Astrocyte of the spinal cord (primary cell): ENCODE measurements around the gene SUPT3H.
A peak's percentile ranks its signal among the peaks of the same experiment; 100 is the strongest.
"Not testable (repeated sequence)": the region's sequence is repeated elsewhere in the genome, so short reads cannot be mapped to it uniquely, and the experiment has no call there.

Experiments used
- DNase-seq: peaks from one replicate; pipeline ENCODE4 v3.0.0; 2011; ENCODE audit warnings: low read depth, low spot score
- H3K4me3 ChIP-seq: 2 replicates; pipeline ENCODE4 v1.5.1; 2011; ENCODE audit warnings: low read depth, mild to moderate bottlenecking, low read length, moderate library complexity
- CTCF ChIP-seq: IDR thresholded peaks from 2 replicates; pipeline ENCODE4 v1.5.1; 2012; ENCODE audit warnings: low read depth, mild to moderate bottlenecking, low read length, inconsistent platforms
- in situ Hi-C: cut with HindIII; loops from 2 replicates; pipeline ENCODE4 v1.10.0; 2017; ENCODE audit warnings: low sequenced_read_pairs

SUPT3H gene

GRCh38 chr6:45299096-45299581 is 78.6 kb downstream of the SUPT3H start:
- H3K4me3 ChIP-seq: no peak overlapping the region
- TF ChIP-seq CTCF: no peak
- in situ Hi-C loops: no loop called here
- DNase-seq: no peak

- no peak overlapping the region for H3K4me3 ChIP-seq
- in situ Hi-C loops: no loop called here
- TF ChIP-seq CTCF: no peak
- no peak for DNase-seq
Observed at GRCh38 chr6:45297320-45297719, 80.4 kb downstream of the SUPT3H start.

GRCh38 chr6:45294065-45294701 is 83.6 kb downstream of the SUPT3H start:
- H3K4me3 ChIP-seq, in situ Hi-C loops, DNase-seq: not testable (repeated sequence)

GRCh38 chr6:45293306-45293705 is 84.4 kb downstream of the SUPT3H start:
- no peak for TF ChIP-seq CTCF
- in situ Hi-C loops: no loop called here
- no peak overlapping the region for H3K4me3 ChIP-seq
- no peak for DNase-seq

GRCh38 chr6:45289751-45290514 is 87.8 kb downstream of the SUPT3H start:
- no peak for DNase-seq
- TF ChIP-seq CTCF: no peak
- in situ Hi-C loops: no loop called here
- no peak overlapping the region for H3K4me3 ChIP-seq

GRCh38 chr6:45286707-45287106 is 91.0 kb downstream of the SUPT3H start:
- in situ Hi-C loops: not testable (repeated sequence)

GRCh38 chr6:45278367-45278766 is 99.4 kb downstream of the SUPT3H start:
- TF ChIP-seq CTCF: no peak
- DNase-seq: peak; percentile 9
- H3K4me3 ChIP-seq: no peak overlapping the region
- in situ Hi-C loops: no loop called here

More at GRCh38 chr6:45286707-45287106, 91.0 kb downstream of the SUPT3H start:
- H3K4me3 ChIP-seq, DNase-seq: not testable (repeated sequence)

GRCh38 chr6:45277741-45278140 is 100.0 kb downstream of the SUPT3H start:
- DNase-seq, H3K4me3 ChIP-seq, in situ Hi-C loops: not testable (repeated sequence)
